A549 (cell line): ENCODE results near the gene CEP135.

ENCODE experiments used
- CBX8 ChIP-seq: fragments of 200-600 bp; sonication (generic); IDR thresholded peaks from 2 replicates; pipeline ENCODE4 v1.6.1; 2016
- EHF ChIP-seq: fragments of 250-450 bp; sonication (Bioruptor Pico); IDR thresholded peaks from 2 replicates; pipeline ENCODE4 v1.5.0; 2020; ENCODE audit warnings: mild to moderate bottlenecking
- EP300 ChIP-seq, 2 experiments: fragments of >200 bp; sonication (Bioruptor Twin); formaldehyde crosslinking; IDR thresholded peaks; 2 replicates in 1 of 2; 3 replicates in 1 of 2; pipeline ENCODE4 v1.6.1; 2016 to 2017
- JUNB ChIP-seq: fragments of >200 bp; sonication (Bioruptor Twin); formaldehyde crosslinking; IDR thresholded peaks from 2 replicates; pipeline ENCODE4 v1.6.1; 2016
- MYC ChIP-seq: IDR thresholded peaks from 2 replicates; pipeline ENCODE4 v1.6.1; 2012; ENCODE audit warnings: mild to moderate bottlenecking, inconsistent platforms, low read length, improper control_type of control experiment, borderline replicate concordance
- NPAS2 ChIP-seq: fragments of 250-450 bp; sonication (Bioruptor Pico); IDR thresholded peaks from 2 replicates; pipeline ENCODE4 v1.8.0; 2022; ENCODE audit warnings: mild to moderate bottlenecking, moderate library complexity, borderline replicate concordance
- POLR2A ChIP-seq: IDR thresholded peaks from 2 replicates; pipeline ENCODE4 v1.6.1; 2012; ENCODE audit warnings: mild to moderate bottlenecking, low read length
- RCOR1 ChIP-seq: fragments of 150-350 bp; IDR thresholded peaks from 2 replicates; pipeline ENCODE4 v1.6.1; 2014; ENCODE audit warnings: antibody characterized with exemption, low read length, low read depth
- REST ChIP-seq: fragments of 200-600 bp; sonication (generic); IDR thresholded peaks from 2 replicates; pipeline ENCODE4 v1.6.1; 2016; ENCODE audit warnings: antibody characterized with exemption, mild to moderate bottlenecking, moderate library complexity
- SREBF2 ChIP-seq: fragments of 450-650 bp; IDR thresholded peaks from 2 replicates; pipeline ENCODE4 v1.6.1; 2014; ENCODE audit warnings: mild to moderate bottlenecking, moderate library complexity
- USF2 ChIP-seq: fragments of 450-650 bp; IDR thresholded peaks from 2 replicates; pipeline ENCODE4 v1.6.1; 2014; ENCODE audit warnings: antibody characterized with exemption
- TF ChIP-seq, protein P1 (sequence below): IDR thresholded peaks from 2 replicates; pipeline ENCODE4 v1.6.1; 2012
- TF ChIP-seq, protein P2 (sequence below): fragments of >200 bp; sonication (Bioruptor Twin); formaldehyde crosslinking; IDR thresholded peaks from 3 replicates; pipeline ENCODE4 v1.5.1; 2016

DNA sequence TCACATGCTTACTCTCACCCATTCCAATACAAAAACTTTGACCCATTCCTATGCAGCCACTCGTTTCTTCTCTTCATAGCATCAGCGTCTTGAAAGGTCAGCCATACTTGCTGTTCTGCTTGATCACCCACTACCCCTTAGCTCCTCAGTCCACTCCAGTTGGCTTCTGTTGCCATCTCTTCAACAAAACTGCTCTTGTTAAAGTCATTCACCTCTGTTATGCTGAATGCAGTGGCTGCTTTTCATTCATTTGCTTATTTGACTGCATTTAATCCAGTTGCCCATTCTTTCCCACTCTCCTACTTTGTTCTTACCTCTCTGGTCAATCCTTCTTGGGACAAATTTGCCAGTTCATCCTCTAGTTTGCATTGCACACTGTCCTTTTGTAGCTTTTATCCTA lies 24.9 kb downstream of the CEP135 start:
- TF ChIP-seq POLR2A (no peak), REST (no peak), EP300 (IDR thresholded peaks at IDR 0.05) (no peak), CBX8 (no peak), NPAS2 (no peak), USF2 (no peak), RCOR1 (no peak), EHF (CRISPR knock-in tag) (no peak), JUNB (no peak), MYC (no peak), SREBF2 (no peak)
- TF ChIP-seq, protein P1, sequence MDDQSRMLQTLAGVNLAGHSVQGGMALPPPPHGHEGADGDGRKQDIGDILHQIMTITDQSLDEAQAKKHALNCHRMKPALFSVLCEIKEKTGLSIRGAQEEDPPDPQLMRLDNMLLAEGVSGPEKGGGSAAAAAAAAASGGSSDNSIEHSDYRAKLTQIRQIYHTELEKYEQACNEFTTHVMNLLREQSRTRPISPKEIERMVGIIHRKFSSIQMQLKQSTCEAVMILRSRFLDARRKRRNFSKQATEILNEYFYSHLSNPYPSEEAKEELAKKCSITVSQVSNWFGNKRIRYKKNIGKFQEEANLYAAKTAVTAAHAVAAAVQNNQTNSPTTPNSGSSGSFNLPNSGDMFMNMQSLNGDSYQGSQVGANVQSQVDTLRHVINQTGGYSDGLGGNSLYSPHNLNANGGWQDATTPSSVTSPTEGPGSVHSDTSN = no peak
- TF ChIP-seq, protein P2, sequence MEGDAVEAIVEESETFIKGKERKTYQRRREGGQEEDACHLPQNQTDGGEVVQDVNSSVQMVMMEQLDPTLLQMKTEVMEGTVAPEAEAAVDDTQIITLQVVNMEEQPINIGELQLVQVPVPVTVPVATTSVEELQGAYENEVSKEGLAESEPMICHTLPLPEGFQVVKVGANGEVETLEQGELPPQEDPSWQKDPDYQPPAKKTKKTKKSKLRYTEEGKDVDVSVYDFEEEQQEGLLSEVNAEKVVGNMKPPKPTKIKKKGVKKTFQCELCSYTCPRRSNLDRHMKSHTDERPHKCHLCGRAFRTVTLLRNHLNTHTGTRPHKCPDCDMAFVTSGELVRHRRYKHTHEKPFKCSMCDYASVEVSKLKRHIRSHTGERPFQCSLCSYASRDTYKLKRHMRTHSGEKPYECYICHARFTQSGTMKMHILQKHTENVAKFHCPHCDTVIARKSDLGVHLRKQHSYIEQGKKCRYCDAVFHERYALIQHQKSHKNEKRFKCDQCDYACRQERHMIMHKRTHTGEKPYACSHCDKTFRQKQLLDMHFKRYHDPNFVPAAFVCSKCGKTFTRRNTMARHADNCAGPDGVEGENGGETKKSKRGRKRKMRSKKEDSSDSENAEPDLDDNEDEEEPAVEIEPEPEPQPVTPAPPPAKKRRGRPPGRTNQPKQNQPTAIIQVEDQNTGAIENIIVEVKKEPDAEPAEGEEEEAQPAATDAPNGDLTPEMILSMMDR = no peak
